K562 (cell line): ENCODE data around the gene TERT. TPM values are rescaled to one million over a fixed set of nuclear protein-coding genes. Genes with fewer than 3 reads are reported as not detected.
A peak's percentile ranks its signal among the peaks of the same experiment; 100 is the strongest.

Source experiments
- ATF4 ChIP-seq: fragments of 450-650 bp; formaldehyde crosslinking; IDR thresholded peaks from 2 replicates; pipeline ENCODE4 v1.4.0; 2022; ENCODE audit warnings: mild to moderate bottlenecking, moderate library complexity
- NR4A1 ChIP-seq, 2 experiments: fragments of 250-450 bp in 1 of 2; fragments of 450-650 bp in 1 of 2; sonication (Bioruptor Pico) in 1 of 2; IDR thresholded peaks; 2 replicates each; pipeline versions ENCODE4 v1.4.0 to v1.6.1; 2016 to 2020; ENCODE audit warnings: mild to moderate bottlenecking in 2 of 2, missing compliant biosample characterization in 1 of 2, missing genetic modification characterization in 1 of 2, moderate library complexity in 1 of 2
- REST ChIP-seq, 2 experiments: fragments of 450-650 bp; formaldehyde crosslinking in 1 of 2; IDR thresholded peaks; 2 replicates each; pipeline versions ENCODE4 v1.4.0 to v1.6.1; 2014 to 2020; ENCODE audit warnings: mild to moderate bottlenecking in 2 of 2, borderline replicate concordance in 1 of 2, low read depth in 1 of 2
- SMC3 ChIP-seq: conservative IDR thresholded peaks from 2 replicates; pipeline ENCODE4 v1.6.1; 2011; ENCODE audit warnings: low read depth, low read length, improper control_type of control experiment; ENCODE audit not compliant: insufficient read depth
- THAP12 ChIP-seq: fragments of 250-450 bp; sonication (Bioruptor Pico); IDR thresholded peaks from 2 replicates; pipeline ENCODE4 v1.9.0; 2021; ENCODE audit warnings: mild to moderate bottlenecking, inconsistent platforms
- ZBTB33 ChIP-seq: sonication (generic); formaldehyde crosslinking; IDR thresholded peaks from 2 replicates; pipeline ENCODE4 v1.8.1; 2023; ENCODE audit warnings: mild to moderate bottlenecking, missing genetic modification reagents
- ZNF740 ChIP-seq, 3 experiments: fragments of 200-800 bp in 1 of 3; sonication (Bioruptor generic) in 1 of 3; sonication (generic) in 1 of 3; formaldehyde crosslinking in 1 of 3; IDR thresholded peaks; 2 replicates each; pipeline versions ENCODE4 v1.6.1 to v1.8.0; 2016 to 2022; ENCODE audit warnings: mild to moderate bottlenecking in 2 of 3, missing compliant biosample characterization in 2 of 3, missing genetic modification characterization in 2 of 3, missing genetic modification reagents in 1 of 3
- polyA plus RNA-seq, 8 experiments: library from polyadenylated mRNA; depleted of rRNA in 4 of 8; stranded (reverse) in 5 of 8; unstranded in 3 of 8; fragments of >200 nt; fragmentation: Nextera tagmentation in 2 of 8; fragmentation: Illumina TruSeq in 1 of 8; extraction: Ambion mirVana in 2 of 8; extraction: Trizol in 1 of 8; gene quantifications; 2 replicates each; pipeline versions ENCODE4 v1.2.1 to v1.2.3, GENCODE V29; 2011 to 2014; ENCODE audit warnings: inconsistent platforms in 1 of 8, missing spikeins in 1 of 8
- total RNA-seq, 7 experiments: library from RNA; depleted of rRNA in 6 of 7; stranded (reverse); fragments of >200 nt in 6 of 7; fragmentation: Illumina TruSeq in 2 of 7; extraction: Trizol in 2 of 7; gene quantifications; 2 replicates each; pipeline versions ENCODE4 v1.2.1 to v1.2.3, GENCODE V29; 2011 to 2021; ENCODE audit warnings: low replicate concordance in 1 of 7

TERT gene
- total and polyA plus RNA-seq, 9 of the 15 experiments (the other 6 are each of a cell fraction or from before 2014, with no cell fraction given), result 0.08 to 4.5 (median 0.98) TPM; not detected in 1

GRCh38 chr5:1208743-1209488 lies 86.0 kb downstream of the TERT start (continued):
- no peak for TF ChIP-seq THAP12 (CRISPR knock-in tag)
- TF ChIP-seq REST (IDR thresholded peaks at IDR 0.05; ENCODE audit: borderline replicate concordance), result peak; percentile 67
- no peak for TF ChIP-seq REST (CRISPR knock-in tag; IDR thresholded peaks at IDR 0.05; ENCODE audit: low read depth)
- no peak for TF ChIP-seq ZNF740 (CRISPR knock-in tag; IDR thresholded peaks at IDR 0.05)
- no peak for TF ChIP-seq ZNF740 (tag; IDR thresholded peaks at IDR 0.05)
- no peak for TF ChIP-seq ATF4 (CRISPR knock-in tag)
- no peak for TF ChIP-seq ZBTB33 (CRISPR knock-in tag)
- TF ChIP-seq SMC3, result 0 out of 2 replicates have a peak, but pooled peaks have one; percentile 23
- TF ChIP-seq NR4A1 (CRISPR knock-in tag; IDR thresholded peaks at IDR 0.05), result no peak
- TF ChIP-seq NR4A1 (tag; IDR thresholded peaks at IDR 0.05), result no peak
